ENCODE data around the gene IQCB1.
"Not testable (repeated sequence)": the region's sequence is repeated elsewhere in the genome, so short reads cannot be mapped to it uniquely, and the experiment has no call there.

IQCB1 gene

GRCh38 chr3:121834671-121835464, at the start of gene IQCB1, which contains the start of gene EAF2:
IQCB1 (minus strand) TSS chr3:121835060; CDS start chr3:121828960, 6,100 bp downstream.
EAF2 (plus strand) TSS chr3:121835209; CDS start chr3:121835286, 77 bp downstream.
- DNase-seq (ENCODE audit: low read depth): peak; percentile 70

- no peak for DNase-seq (ENCODE audit: low read depth)
Measured at GRCh38 chr3:121883507-121883906, 48.6 kb upstream of the IQCB1 start.

- no peak for DNase-seq (ENCODE audit: low read depth)
Measured at GRCh38 chr3:121878411-121878810, 43.6 kb upstream of the IQCB1 start.

GRCh38 chr3:121871430-121871829, 36.6 kb upstream of the IQCB1 start:
- DNase-seq (ENCODE audit: low read depth): no peak

GRCh38 chr3:121870717-121871116, 35.9 kb upstream of the IQCB1 start:
- DNase-seq (ENCODE audit: low read depth): no peak

- DNase-seq (ENCODE audit: low read depth): no peak
Measured at GRCh38 chr3:121869736-121870135, 34.9 kb upstream of the IQCB1 start.

- DNase-seq (ENCODE audit: low read depth): no peak
Measured at GRCh38 chr3:121863801-121864200, 28.9 kb upstream of the IQCB1 start.

GRCh38 chr3:121863247-121863646, 28.4 kb upstream of the IQCB1 start:
- DNase-seq (ENCODE audit: low read depth): not testable (repeated sequence)

- DNase-seq (ENCODE audit: low read depth): not testable (repeated sequence)
Measured at GRCh38 chr3:121857778-121858177, 22.9 kb upstream of the IQCB1 start.

GRCh38 chr3:121855555-121855954, 20.7 kb upstream of the IQCB1 start:
- no peak for DNase-seq (ENCODE audit: low read depth)

- DNase-seq (ENCODE audit: low read depth): no peak
Measured at GRCh38 chr3:121852256-121852655, 17.4 kb upstream of the IQCB1 start.

GRCh38 chr3:121844892-121845291, 10.0 kb upstream of the IQCB1 start:
- DNase-seq (ENCODE audit: low read depth): no peak

GRCh38 chr3:121839962-121840361, 5.1 kb upstream of the IQCB1 start:
- no peak for DNase-seq (ENCODE audit: low read depth)

GRCh38 chr3:121836481-121836880, 1.6 kb upstream of the IQCB1 start:
- no peak for DNase-seq (ENCODE audit: low read depth)

- no peak for DNase-seq (ENCODE audit: low read depth)
Measured at GRCh38 chr3:121836064-121836463, 1.2 kb upstream of the IQCB1 start.

GRCh38 chr3:121835465-121835801, 573 bp upstream of the IQCB1 start:
- DNase-seq (ENCODE audit: low read depth): no peak

GRCh38 chr3:121834157-121834670, 646 bp downstream of the IQCB1 start:
- DNase-seq (ENCODE audit: low read depth): peak; percentile 9

GRCh38 chr3:121822973-121823372, 11.9 kb downstream of the IQCB1 start:
- no peak for DNase-seq (ENCODE audit: low read depth)

- DNase-seq (ENCODE audit: low read depth): no peak
Measured at GRCh38 chr3:121821421-121822199, 13.2 kb downstream of the IQCB1 start.

GRCh38 chr3:121819236-121819635, 15.6 kb downstream of the IQCB1 start:
- DNase-seq (ENCODE audit: low read depth): no peak

GRCh38 chr3:121818578-121818977, 16.3 kb downstream of the IQCB1 start:
- no peak for DNase-seq (ENCODE audit: low read depth)

GRCh38 chr3:121817753-121818152, 17.1 kb downstream of the IQCB1 start:
- no peak for DNase-seq (ENCODE audit: low read depth)

- DNase-seq (ENCODE audit: low read depth): no peak
Measured at GRCh38 chr3:121809249-121809648, 25.6 kb downstream of the IQCB1 start.
